Mesothelial cell of epicardium (in vitro differentiated cells): Measurements from ENCODE around the gene NOTCH3. TPM values are rescaled to one million over a fixed set of nuclear protein-coding genes. Genes with fewer than 3 reads are reported as not detected.

Experiments
- DNase-seq, 2 experiments: peaks; one replicate each; pipeline ENCODE4 v3.0.0; 2021; ENCODE audit warnings: low spot score in 2 of 2; ENCODE audit not compliant: unreplicated experiment in 2 of 2
- H3K27ac Mint-ChIP-seq: 2 replicates; pipeline ENCODE4 v1.8.0; 2021; ENCODE audit warnings: mixed read lengths
- H3K27me3 Mint-ChIP-seq: 2 replicates; pipeline ENCODE4 v1.8.0; 2021; ENCODE audit warnings: low read depth, mixed read lengths
- H3K36me3 Mint-ChIP-seq: 2 replicates; pipeline ENCODE4 v1.8.0; 2021; ENCODE audit warnings: mixed read lengths
- H3K4me1 Mint-ChIP-seq: 2 replicates; pipeline ENCODE4 v1.8.0; 2021; ENCODE audit warnings: mixed read lengths
- H3K4me3 Mint-ChIP-seq: 2 replicates; pipeline ENCODE4 v1.8.0; 2021; ENCODE audit warnings: mild to moderate bottlenecking, moderate library complexity, mixed read lengths
- H3K9me3 Mint-ChIP-seq: 2 replicates; pipeline ENCODE4 v1.8.0; 2021; ENCODE audit warnings: mixed read lengths
- microRNA-seq: library from miRNA; unstranded; fragments of <30 nt; microRNA quantifications from one replicate; pipeline ENCODE4 v1.2.0, GENCODE V29; 2021; ENCODE audit warnings: inconsistent platforms, mixed read lengths
- total RNA-seq: library from RNA; stranded (reverse); gene quantifications from 3 replicates; pipeline ENCODE4 v1.2.1, GENCODE V29; 2021
- TF ChIP-seq, protein P1 (sequence below): fragments of 200-600 bp; sonication (generic); IDR thresholded peaks from one replicate; pipeline ENCODE4 v1.5.0; 2021; ENCODE audit warnings: antibody characterized with exemption; ENCODE audit not compliant: unreplicated experiment

Gene NOTCH3
- total RNA-seq, 1 donor from 2014 or later = 204 TPM

DNA sequence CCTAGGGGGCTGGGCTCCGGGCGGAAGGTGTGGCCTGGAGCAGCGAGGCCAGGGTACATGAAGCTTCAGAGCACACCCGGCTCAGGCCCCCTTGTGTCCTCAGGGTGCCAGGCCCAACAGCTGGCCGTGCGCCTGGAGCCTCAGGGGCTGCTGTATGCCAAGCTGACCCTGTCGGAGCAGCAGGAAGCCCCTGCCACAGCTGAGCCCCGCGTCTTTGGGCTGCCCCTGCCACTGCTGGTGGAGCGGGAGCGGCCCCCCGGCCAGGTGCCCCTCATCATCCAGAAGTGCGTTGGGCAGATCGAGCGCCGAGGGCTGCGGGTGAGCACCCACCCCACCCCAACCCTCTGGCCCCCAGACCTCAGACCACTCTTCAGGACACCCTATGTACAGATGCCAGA is 90.4 kb downstream of the NOTCH3 start:
- no peak for DNase-seq
- Mint-ChIP-seq H3K27ac (no peak overlapping the region), H3K4me3 (no peak overlapping the region), H3K36me3 (peaks cover 11% of the 10 kb centered on the region), H3K4me1 (peaks cover 18% of the 10 kb centered on the region), H3K27me3 (no peaks in the 10 kb centered on the region), H3K9me3 (no peaks in the 10 kb centered on the region)
- TF ChIP-seq, protein P1, sequence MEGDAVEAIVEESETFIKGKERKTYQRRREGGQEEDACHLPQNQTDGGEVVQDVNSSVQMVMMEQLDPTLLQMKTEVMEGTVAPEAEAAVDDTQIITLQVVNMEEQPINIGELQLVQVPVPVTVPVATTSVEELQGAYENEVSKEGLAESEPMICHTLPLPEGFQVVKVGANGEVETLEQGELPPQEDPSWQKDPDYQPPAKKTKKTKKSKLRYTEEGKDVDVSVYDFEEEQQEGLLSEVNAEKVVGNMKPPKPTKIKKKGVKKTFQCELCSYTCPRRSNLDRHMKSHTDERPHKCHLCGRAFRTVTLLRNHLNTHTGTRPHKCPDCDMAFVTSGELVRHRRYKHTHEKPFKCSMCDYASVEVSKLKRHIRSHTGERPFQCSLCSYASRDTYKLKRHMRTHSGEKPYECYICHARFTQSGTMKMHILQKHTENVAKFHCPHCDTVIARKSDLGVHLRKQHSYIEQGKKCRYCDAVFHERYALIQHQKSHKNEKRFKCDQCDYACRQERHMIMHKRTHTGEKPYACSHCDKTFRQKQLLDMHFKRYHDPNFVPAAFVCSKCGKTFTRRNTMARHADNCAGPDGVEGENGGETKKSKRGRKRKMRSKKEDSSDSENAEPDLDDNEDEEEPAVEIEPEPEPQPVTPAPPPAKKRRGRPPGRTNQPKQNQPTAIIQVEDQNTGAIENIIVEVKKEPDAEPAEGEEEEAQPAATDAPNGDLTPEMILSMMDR = no peak

DNA sequence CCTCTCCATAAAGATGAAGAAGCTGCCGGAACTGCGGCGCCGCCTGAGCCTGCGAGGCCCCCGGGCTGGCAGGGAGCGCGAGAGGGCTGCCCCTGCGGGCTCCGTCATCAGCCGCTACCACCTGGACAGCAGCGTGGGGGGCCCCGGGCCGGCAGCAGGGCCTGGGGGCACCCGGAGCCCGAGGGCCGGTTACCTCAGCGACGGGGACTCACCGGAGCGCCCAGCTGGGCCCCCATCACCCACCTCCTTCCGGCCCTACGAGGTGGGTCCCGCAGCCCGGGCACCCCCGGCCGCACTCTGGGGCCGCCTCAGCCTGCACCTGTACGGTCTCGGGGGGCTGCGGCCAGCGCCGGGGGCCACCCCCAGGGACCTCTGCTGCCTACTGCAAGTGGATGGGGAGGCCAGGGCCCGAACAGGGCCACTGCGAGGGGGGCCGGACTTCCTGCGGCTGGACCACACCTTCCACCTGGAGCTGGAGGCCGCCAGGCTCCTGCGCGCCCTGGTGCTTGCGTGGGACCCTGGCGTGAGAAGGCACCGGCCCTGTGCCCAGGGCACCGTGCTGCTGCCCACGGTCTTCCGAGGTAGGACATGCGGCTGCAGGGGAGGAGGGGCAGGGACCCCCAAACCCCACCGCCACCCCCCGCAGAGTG is 90.9 kb downstream of the NOTCH3 start:
- Mint-ChIP-seq H3K4me3 (no peak overlapping the region), H3K27me3 (no peaks in the 10 kb centered on the region), H3K4me1 (peaks cover 18% of the 10 kb centered on the region), H3K36me3 (peaks cover 11% of the 10 kb centered on the region), H3K27ac (no peak overlapping the region), H3K9me3 (peaks cover 4% of the 10 kb centered on the region)
- TF ChIP-seq, protein P1 = no peak
- no peak for DNase-seq

Small RNA genes within 50 kb of the gene (microRNA-seq; reads per million reads assigned to microRNA genes)
- gene MIR6795 = 4.4 reads per million, percentile 15 among the genes with 10 or more reads in this experiment

Other genes starting within 250 kb of the NOTCH3 start
- 0.38 to 1.1 TPM (median 0.42 TPM) in 3 replicates for gene SLC1A6, start 221.1 kb downstream of the NOTCH3 start, total RNA-seq
- not detected in 3 replicates for gene CASP14, start 151.5 kb downstream of the NOTCH3 start, total RNA-seq
- gene OR1I1, start 118.8 kb downstream of the NOTCH3 start, total RNA-seq = not detected in 3 replicates
- gene SYDE1, start 93.6 kb downstream of the NOTCH3 start, total RNA-seq = 22.3 to 25.1 TPM (median 22.7 TPM) in 3 replicates
- gene EPHX3, start 31.5 kb upstream of the NOTCH3 start, total RNA-seq = 2.1 to 2.4 TPM (median 2.1 TPM) in 3 replicates
- gene BRD4, start 131.5 kb upstream of the NOTCH3 start, total RNA-seq = 148 to 153 TPM (median 152 TPM) in 3 replicates
- gene AKAP8, start 178.8 kb upstream of the NOTCH3 start, total RNA-seq = 42.6 to 47.2 TPM (median 43.5 TPM) in 3 replicates
- 239 to 262 TPM (median 254 TPM) in 3 replicates for gene AKAP8L, start 218.0 kb upstream of the NOTCH3 start, total RNA-seq
- 57.5 to 62.0 TPM (median 60.4 TPM) in 3 replicates for gene WIZ, start 249.0 kb upstream of the NOTCH3 start, total RNA-seq